Mesodermal cell (in vitro differentiated cells): Measurements from ENCODE around the gene VWA8.

Experiments
- H3K27ac ChIP-seq: 2 replicates; pipeline ENCODE4 v1.7.0; 2013; ENCODE audit warnings: mild to moderate bottlenecking, low read depth, low read length, moderate library complexity; ENCODE audit not compliant: severe bottlenecking
- H3K36me3 ChIP-seq: 2 replicates; pipeline ENCODE4 v1.7.1; 2013; ENCODE audit warnings: mild to moderate bottlenecking, low read length, moderate library complexity; ENCODE audit not compliant: control insufficient read depth, insufficient read depth
- H3K4me1 ChIP-seq: one replicate; pipeline ENCODE4 v1.7.1; 2013; ENCODE audit warnings: mild to moderate bottlenecking, low read length; ENCODE audit not compliant: insufficient read depth, control insufficient read depth, poor library complexity, severe bottlenecking
- H3K4me3 ChIP-seq: 2 replicates; pipeline ENCODE4 v1.7.0; 2013; ENCODE audit warnings: low read length, control low read depth, mild to moderate bottlenecking; ENCODE audit not compliant: insufficient read depth, poor library complexity, severe bottlenecking; ENCODE audit errors: extremely low read depth
- H3K9me3 ChIP-seq: 2 replicates; pipeline ENCODE4 v1.7.1; 2013; ENCODE audit warnings: mild to moderate bottlenecking, low read length, moderate library complexity; ENCODE audit not compliant: control insufficient read depth
- WGBS, 2 experiments: methylation state at CpG; one replicate each; pipeline ENCODE4 v1.1.5; 2013; ENCODE audit warnings: missing lambda C conversion rate in 2 of 2; ENCODE audit not compliant: insufficient coverage in 2 of 2; 5-methylcytosine and 5-hydroxymethylcytosine counted together

Gene VWA8

DNA sequence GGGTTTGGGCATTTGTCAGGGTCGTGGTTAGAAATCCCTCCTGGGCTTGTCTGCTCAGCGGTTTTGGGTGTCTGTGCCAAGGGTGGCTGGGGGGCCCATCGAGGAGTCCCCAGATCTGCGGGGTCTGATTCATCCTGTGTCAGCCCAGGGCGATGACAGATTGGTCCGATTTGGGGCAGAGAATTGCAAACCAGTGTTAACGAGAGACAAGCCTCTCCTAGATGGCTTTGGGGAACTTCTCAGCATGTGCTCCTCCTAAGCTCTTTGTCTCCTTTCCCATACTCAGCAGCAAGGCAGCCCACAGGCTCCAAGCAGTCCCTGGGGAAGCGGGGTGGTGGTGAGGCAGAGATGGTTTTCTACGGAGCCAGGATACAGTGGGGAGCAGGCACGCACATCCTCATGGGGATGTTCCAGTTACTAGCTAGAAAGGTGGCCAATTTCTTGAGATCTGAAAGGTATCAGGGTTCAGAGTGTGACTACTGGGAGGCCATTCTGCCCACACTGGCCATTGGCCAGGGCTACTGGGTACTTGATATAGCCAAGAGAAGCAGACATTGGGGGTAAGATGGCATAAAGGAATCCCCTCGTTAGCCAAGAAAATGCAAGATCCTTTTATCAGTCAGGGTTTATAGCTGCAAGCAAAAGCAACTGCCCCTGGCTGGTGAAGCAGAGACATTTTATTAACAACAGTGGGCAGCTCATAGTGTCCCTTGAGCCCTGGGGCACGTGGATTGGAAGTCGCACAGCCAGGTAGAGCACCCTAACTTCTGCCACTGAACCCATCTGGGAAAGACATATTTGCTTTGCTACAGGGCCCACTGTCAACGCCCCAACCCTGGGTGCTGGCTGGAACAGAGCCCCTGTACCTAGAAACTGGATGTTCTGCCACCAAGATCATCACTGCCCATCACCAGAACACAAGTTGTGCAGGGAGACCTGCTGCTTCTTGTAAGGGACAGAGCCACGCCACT is 440.0 kb downstream of the VWA8 start:
- 88 to 90% methylated on average over 14 to 15 of the region's 15 CpGs for WGBS, 2 experiments
- Histone ChIP-seq H3K9me3 (no peaks in the 10 kb centered on the region), H3K27ac (no peak overlapping the region), H3K36me3 (no peaks in the 10 kb centered on the region), H3K4me3 (no peak overlapping the region), H3K4me1 (peaks cover 6% of the 10 kb centered on the region)

DNA sequence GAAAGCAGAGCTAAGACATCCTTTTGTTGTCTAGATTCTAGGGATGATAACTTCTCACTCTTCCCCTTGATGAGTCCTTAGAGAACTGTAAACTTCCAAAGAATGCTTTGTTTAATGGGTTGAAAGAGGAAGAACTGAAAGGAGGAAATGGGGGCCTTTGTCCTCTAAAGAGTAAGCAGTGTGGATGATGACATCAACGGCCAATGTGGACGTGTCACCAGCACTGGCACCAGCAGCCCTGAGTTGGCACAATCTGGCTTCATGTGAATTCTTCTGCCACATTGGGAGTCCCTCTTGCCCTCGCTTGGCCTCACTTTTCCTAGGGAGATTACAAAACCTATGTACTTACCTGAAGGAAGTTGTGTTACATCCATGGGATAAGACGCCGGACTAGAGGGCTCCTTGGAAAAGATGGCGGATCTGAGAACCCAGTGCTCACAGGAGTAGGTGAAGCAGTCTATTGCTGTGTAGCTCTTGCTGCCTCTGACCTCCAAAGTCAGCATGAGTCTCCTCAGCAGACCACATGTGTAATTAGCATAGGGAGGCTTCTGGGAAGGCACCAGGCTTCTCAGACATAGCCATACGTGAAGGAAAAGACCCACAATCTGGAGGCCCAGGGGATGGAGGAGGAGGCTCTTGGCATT is 440.8 kb downstream of the VWA8 start:
- WGBS, 2 experiments, result 92 to 93% methylated on average over 4 to 6 of the region's 7 CpGs

More for the DNA sequence above, 440.8 kb downstream of the VWA8 start:
- Histone ChIP-seq H3K27ac (no peak overlapping the region), H3K36me3 (no peaks in the 10 kb centered on the region), H3K4me1 (peaks cover 6% of the 10 kb centered on the region), H3K4me3 (no peak overlapping the region), H3K9me3 (no peaks in the 10 kb centered on the region)
